Measurements from ENCODE around the gene COLGALT1.

COLGALT1 gene

GRCh38 chr19:17618936-17619335 lies 63.5 kb downstream of the COLGALT1 start:
- DNase-seq: no peak

- no peak for DNase-seq
These were observed 65.2 kb downstream of the COLGALT1 start for GRCh38 chr19:17620696-17621095.

DNA sequence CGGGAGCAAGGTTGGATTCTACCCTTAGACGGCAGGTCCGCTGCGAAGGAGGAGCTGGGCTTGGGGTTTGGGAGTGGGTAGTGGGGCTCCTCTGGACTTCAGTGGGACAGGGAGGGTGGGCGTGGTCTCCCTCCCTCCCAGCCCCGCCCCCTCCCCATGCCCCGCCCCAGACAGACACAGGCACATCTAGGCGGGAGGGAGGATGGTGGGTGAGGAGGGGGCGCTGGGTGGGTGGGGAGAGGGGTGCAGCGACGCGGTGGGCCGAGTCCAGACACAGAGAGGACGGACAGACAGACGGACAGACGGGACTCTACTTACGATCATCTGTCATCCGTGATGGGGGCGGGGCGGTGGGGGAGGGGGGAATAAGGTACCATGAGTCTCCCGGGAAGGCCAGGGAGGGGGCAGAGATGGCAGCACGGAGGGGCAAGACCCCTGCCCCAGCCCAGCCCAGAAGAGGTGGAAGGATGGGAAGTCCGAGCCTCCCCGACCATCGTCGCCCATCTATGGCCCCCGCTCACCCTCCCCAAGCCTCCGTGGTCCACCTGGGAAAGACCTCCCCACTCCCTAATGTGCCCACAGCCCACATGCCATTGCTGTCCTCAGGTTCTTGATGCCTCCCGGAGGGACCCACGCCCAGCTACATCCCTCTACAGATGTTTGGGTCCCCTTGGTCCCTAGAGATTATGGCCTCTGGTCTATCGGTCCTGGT lies 67.9 kb downstream of the COLGALT1 start:
- no peak for DNase-seq

GRCh38 chr19:17624314-17624991 lies 69.0 kb downstream of the COLGALT1 start:
- DNase-seq: no peak

GRCh38 chr19:17625043-17625442 lies 69.6 kb downstream of the COLGALT1 start:
- no peak for DNase-seq

GRCh38 chr19:17625980-17626379 lies 70.5 kb downstream of the COLGALT1 start:
- no peak for DNase-seq

DNA sequence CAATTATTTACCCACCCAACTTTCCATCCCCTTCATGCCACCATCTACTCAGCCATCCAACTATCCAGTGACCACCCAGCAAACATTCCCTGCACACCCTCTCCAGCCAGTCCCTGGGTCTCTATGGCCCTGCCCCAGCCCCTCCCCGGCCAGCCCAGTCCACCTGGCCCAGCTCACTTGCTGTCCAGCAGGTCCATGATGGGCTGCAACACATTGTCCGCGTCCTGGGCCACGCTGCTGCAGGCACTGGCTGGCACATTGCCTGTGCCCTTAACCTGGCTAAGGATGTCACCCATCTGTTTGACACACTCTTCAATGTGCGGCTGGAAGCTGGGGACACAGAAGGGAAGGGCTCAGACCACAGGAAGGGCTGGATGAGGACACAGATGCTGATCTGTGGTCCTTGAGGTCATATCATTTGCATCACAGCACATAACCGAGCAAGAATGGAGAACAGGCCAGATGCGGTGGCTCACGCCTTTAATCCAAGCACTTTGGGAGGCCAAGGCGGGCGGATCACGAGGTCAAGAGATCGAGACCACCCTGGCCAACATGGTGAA lies 71.1 kb downstream of the COLGALT1 start:
- no peak for DNase-seq

GRCh38 chr19:17627161-17627560 lies 71.7 kb downstream of the COLGALT1 start:
- no peak for DNase-seq

DNA sequence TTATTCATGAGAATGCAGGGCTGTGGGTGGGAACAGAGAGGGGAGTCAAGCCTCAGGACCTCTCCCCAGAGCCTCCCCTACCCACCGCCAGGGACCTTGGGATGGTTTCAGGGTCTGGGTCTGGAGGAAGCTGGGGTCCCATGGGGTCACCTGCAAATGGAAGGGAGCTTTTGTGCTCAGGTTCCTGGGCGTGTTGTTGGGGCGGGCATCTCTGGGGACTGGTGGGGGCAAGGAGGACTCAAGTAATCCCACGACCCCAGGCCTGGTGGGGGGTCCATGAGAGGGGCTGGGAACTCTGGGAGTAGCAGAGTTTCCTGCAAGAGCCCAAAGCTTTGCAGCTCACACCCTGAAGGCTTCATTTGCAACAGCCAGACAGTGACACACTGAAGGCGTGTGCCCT lies 72.5 kb downstream of the COLGALT1 start:
- no peak for DNase-seq

- no peak for DNase-seq
These were observed 74.3 kb downstream of the COLGALT1 start for GRCh38 chr19:17629760-17630159.

DNA sequence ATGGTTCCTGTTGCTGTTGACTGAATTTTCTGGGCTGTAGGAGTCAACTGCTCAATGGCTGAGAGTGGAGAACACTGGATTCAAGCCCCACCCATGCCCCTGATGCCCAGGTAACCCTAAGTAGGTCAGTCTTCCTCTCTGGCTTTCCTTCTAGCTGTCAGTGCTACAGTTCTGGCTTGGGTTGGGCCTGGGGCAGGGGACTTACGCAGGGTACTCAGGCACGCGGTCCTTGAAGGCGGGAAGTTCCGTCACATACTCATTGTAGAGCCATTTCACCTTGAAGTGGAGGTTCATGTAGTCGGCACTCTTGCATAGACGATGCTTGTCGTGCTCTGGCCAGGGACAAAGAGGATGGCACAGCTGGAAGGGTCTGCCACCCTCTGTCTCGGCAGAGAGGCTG lies 77.1 kb downstream of the COLGALT1 start:
- no peak for DNase-seq
